Nucleus accumbens (tissue), 56 donors: ENCODE measurements around the gene TUFM.
"Not testable (repeated sequence)": the region's sequence is repeated elsewhere in the genome, so short reads cannot be mapped to it uniquely, and the experiment has no call there.

Experiments
- DNase-seq, 56 donors: peaks; one replicate each; lab custom pipeline; 2025; lab: John Stamatoyannopoulos, UW

Gene TUFM

DNA sequence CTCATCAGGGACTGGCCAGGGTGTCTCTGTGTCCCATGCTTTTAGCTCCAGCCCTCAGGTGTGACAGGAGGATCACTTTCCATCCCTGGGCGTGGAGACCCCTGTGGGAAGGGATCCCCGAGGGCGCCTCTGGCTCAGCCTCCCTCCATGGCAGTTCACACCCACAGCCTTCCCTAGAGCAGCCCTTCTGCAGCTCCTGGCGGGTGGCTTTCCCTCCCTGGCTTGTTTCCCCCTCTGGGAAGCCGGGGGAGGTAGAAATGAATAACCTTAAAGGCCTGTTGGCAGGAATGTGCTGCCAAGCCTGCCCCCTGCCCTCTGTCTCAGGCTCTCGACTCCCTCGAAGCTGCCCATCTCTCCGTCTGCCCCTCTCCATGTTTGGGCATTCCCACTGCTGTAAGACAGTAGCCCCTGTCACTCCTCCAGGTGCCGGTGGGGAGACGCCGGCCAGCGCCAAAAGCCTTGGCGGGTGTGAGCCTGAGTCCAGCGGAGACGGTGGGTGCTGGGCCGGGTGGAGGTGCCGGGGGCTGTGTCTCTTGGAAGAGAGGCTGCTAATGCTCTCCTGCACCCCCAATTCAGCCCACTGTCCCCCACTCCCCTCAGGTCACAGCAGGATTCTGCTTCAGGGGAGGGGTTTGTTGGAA lies 30.0 kb upstream of the TUFM start:
- peak in 3 of 56 donors; percentile 8 to 17 (median 10) for DNase-seq

DNA sequence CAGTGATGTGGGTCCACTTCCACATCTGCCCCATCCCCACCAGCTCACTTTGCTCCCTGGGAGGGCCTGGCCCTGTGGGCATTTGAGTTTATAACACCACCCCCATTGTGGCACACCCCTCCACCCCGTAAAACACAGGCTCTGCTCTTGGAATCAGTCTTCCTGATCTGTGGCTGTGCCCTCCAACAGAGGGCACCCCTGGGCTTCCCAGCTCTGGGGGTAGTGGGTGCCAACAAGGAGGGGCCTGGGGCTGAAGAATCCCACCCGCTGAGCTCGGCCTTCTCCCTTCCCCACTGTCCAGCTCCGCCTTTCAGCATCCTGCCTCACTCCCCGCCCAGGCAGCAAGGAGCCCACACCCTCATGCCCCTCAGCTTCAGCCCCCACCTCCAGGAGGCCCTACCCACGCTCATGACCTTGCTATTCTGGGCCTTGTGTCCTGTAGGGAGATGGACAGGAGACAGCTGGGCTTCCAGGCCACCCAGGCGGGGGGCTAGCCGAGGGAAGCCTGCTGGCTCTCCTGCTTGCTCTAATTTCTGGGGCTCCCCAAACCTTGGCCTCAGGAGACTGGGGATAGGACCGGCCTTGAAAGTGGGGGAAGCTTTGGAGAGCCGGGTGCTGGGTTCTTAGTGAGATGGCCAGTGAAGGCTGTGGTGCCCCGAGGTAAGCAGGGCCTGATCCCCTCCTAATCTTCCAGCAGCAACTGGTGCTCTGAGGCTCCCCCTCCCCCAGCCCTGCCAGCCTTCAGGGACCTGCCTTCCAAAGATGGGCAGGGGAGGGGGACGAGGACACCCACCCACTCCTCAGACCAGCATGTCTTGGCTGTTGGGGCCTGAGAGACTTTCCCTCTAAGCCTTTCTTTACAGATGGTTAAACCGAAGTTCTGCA lies 29.2 kb upstream of the TUFM start:
- no peak for DNase-seq

DNA sequence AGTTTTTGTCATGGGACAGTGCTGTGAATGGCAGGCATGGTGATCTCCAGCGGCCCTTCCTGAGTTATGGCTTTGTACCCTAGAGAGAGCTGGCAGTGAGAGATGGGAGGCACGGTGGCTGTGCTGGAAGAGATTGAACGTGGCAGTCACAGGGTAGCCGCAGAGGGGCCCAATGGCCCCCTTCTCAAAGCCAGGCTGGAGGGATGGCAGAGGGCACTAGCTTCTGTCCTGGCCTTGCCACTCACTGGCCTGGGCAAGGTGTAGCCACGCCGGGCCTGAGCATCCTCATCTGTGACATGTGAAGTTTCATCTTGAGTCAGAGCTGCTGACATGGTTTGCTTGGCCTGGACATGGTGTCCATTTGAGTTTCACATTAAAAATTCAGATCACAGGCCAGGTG lies 28.3 kb upstream of the TUFM start:
- DNase-seq, result no peak

DNA sequence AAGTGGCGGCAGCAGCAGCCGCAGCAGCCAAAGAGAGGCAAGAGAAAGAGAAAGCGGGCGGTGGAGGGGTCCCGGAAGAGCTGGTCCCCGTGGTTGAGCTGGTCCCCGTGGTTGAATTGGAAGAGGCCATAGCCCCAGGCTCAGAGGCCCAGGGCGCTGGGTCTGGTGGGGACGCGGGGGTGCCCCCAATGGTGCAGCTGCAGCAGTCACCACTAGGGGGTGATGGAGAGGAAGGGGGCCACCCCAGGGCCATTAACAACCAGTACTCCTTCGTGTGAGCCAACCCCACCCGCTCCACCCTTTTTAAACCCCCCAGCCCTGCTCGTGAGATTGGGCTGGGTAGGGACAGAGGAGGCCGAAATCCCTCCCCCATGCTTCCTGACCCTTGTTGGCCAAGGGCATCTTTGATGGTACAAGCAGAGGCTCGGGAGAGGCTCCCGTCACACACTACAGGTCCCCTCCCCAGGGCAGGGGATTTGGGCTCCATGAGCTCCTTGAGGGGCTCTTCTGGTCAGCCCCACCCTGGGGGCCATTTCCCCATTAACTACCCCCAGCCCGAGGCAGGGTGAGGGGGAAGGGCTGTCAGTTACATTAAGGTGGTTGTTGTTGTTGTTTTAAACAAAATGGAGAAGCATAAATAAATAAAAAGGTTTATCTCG lies 27.5 kb upstream of the TUFM start:
- DNase-seq, result no peak

DNA sequence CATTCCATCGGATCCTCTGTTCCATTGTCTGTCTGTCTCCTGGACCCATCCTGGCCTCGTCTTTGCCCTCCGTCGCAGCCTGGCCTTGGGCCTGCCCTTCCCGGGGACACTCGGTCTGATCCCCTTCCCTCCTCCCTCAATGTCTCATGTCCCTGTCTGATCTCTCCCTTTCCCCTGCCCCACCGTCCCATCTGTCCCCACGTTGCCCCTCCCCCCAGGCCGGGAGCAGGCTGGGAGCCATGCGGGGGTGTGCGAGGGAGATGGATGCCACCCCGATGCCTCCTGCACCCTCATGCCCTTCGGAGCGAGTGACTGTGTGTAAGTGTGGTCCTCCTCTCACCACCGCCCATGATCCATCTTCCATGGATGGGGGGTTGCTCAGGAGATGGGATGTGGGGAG lies 26.8 kb upstream of the TUFM start:
- DNase-seq, result no peak

DNA sequence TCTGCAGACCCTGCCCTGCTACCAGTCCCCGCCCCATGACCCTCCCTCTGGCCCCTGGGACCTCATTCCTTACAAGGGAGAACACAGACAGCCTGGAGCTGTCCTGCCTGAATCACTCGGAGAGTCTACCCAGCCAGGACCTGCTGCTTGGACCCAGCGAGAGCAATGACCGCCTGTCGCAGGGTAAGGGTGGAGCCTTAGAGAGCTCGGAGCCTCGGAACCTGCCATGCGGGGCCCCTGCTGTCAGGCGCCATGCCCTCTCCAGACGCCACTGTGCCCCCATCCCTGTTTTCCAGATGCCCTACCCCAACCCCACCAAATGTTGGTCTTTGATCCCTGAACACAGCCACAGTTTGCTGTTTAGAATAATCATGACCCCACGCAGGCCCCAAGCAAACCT lies 23.1 kb upstream of the TUFM start:
- DNase-seq, result no peak

DNA sequence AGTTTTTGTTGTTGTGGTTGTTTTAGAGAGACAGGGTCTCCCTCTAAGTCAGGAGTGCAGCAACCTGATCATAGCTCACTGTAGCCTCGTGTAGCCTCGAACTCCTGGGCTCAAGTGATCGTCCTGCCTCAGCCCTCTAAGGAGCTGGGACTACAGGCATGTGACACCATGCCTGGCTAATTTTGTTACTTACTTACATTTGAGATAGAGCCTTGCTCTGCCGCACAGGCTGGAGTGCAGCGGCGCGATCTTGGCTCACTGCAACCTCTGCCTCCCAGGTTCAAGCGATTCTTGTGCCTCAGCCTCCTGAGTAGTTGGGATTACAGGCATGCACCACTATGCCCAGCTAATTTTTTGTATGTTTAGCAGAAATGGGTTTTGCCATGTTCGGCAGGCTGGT lies 21.5 kb upstream of the TUFM start:
- DNase-seq, result not testable (repeated sequence)

DNA sequence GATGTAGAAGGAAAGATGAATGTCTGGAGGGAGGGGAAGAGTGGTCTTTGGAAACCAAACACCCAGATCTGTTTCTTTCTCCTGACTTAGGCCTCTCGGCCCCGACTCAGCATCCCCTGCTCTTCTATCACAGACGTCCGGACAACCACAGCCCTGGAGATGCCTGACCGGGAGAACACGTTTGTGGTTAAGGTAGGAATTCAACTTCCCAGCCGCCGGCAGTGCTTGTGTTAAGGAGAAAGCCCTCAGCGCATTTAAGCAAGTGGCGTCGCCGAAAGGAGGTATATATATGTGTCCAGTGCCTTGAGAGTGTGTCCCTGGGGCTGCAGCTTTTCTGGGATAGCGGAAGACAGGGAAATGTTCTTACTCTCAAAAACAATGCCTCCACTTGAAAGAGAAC lies 21.1 kb upstream of the TUFM start:
- DNase-seq, result no peak

DNA sequence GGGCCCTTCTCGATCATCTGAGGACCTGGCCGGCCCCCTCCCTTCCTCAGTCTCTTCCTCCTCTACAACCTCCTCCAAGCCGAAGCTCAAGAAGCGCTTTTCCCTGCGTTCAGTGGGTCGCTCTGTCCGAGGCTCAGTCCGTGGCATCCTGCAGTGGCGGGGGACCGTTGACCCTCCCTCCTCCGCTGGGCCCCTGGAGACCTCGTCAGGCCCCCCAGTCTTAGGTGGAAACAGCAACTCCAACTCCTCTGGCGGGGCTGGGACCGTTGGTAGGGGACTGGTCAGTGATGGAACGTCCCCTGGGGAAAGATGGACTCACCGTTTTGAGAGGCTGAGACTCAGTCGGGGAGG lies 20.3 kb upstream of the TUFM start:
- DNase-seq, result no peak

DNA sequence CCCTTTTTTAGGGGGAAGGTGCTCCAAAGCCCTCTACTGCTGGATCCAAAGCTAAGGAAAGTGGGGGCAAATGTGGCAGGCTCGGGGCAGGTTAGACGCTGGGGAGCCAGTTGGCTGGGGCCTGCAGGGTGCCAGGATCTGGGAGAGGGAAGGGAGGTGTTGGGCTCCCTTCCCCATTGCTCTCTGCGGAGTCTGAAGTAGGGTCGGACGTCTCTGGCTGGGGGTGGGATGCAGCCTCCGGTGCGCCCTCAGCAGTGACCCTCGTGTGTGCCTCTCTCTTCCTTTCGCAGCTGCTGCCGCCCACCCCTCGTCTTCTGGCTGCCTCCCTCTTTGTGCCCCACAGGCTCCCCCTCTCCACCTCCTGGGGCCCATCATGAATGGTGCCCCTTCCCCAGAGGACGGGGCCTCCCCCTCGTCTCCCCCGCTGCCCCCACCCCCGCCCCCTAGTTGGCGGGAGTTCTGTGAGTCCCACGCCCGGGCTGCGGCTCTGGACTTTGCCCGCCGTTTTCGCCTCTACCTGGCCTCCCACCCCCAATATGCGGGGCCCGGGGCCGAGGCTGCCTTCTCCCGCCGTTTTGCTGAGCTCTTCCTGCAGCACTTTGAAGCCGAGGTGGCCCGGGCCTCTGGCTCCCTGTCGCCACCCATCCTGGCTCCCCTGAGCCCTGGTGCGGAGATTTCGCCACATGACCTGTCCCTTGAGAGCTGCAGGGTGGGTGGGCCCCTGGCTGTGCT lies 19.7 kb upstream of the TUFM start:
- DNase-seq, result no peak

DNA sequence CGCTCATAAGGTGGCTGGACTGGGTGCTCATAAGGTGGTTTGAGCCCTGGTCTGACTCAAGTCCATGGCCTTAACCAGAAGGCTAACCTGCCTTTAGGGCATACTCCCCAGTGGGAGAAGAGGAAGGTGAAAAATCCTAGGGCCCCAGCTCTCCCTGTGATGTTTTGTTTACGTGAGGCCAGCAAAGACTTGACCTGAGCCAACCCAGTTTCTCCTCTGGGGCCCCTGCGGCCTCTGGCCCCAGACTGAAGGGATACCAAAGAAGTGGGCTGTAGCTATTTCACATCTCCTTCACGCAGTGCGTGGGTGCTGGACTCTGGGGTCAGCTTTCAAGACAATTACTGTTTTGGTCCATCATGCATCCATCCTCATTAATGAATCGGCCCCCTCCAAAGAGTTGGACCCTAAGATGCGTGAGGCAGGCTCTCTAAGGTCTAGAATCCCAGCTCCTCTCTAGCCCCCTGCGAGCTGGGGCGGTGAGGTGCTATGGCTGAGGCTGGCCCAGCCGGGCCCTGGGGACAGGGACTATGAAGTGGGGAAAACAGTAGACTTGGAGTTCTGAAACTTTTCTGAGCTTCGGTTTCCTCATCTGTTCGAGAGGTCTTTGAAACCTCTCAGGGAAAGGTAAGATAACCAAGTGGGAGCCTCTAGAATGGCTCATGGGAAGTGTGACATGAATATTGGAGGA lies 19.0 kb upstream of the TUFM start:
- DNase-seq, result no peak

DNA sequence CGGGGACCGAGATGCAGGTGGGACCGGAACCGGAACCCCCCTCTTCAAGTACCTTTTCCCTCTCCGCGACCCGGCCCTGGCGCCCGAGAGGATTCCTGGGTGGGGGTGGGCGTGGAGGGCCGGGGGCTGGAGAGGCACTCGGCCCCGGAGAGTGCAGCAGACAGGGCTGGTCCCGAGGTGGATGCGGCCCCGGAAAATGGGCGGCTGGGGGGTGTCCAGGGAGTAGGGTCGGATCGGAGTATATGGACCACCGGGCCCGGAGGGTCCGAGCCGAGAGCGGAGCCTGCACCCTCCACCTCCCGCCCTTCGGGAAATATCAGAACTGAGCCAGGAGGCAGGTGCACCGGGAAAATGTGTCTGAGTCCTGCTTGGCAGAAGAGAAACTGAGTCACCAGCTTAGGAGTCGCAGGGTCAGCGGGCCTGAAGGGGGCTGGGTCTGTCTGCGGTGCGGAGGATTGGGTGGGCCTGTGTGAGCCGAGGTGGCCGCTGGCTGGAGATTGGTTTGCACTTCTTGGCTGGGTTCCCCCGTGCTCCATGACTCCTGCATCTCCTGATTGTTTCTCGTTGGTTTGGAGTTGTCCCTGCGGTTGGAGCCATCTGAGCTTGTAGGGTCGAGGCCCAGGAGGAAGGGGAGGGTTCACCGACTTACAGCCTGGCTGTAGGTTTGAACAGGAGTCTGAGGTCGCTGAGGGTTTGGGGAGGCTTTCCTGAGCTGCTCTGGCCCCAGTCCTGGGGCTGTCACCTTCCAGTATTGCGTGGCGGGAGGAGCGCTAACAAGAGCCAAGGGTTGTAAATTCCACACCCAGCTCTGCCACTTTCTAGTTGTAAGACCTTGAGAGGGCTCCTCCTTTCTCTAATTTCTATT lies 18.0 kb upstream of the TUFM start:
- DNase-seq, result peak in 19 of 56 donors; percentile 10 to 61 (median 41)

DNA sequence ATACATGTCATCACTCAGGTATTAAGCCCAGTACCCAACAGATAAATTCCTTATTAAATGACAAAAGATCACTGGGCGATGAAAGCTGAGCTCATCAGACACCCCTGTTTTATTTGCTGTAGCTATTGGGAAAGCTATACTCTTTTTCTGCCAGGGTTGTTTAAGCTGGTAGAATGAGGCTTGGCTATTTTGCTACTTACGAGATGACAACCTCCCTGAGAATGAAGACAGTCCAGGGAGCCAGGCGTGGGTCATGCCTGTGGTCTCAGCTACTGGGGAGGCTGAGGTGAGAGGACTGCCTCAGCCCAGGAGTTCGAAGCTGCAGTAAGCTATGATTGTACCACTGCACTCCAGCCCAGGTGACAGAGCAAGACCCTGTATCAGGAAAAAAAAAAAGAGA lies 13.2 kb upstream of the TUFM start:
- no peak for DNase-seq

DNA sequence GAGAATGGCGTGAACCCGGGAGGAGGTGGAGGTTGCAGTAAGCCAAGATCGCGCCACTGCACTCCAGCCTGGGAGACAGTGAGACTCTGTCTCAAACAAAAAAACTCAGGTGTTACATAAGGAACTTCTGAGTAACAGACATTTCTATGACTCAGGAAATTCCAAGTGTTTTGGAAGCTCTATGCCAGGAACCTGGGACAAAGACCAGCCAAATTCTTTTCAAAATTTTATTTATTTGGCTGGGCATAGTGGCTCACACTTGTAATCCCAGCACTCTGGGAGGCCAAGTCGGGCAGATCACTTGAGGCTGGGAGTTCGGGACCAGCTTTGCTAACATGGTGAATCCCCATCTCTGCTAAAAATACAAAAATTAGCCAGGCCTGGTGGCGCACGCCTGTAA lies 12.3 kb upstream of the TUFM start:
- DNase-seq, result no peak

DNA sequence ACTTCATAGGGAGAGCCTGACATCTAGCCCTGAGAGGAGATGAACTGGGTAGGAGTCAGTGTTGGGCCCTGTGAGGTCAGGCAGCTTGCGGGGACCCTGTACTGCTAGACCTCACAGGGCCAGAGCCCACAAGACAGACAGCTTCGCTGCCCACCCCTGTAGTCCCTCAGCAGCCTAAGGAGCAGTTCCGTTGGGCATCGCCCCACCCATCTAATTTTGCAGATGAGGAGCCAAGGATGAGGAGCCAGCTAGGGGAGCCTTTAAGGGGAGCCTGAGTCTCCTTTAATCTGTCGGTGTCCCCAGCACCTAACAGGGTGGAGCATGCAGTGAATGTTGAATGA lies 755 bp upstream of the TUFM start:
- DNase-seq, result peak in 9 of 56 donors; percentile 17 to 60 (median 34)

DNA sequence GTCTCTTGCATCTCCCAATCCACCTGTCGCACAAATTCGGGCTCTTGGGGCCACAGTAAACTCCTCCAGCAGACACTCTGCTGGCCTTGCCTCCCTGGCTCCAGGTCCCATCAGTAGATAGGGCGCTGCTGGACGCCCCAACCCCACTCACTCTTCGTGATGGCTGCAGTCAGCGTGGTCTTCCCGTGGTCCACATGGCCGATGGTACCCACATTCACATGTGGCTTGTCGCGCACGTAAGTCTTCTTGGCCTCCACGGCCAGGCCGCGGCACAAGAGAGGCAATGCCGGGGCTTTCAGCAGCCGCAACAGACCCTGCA lies 428 bp downstream of the TUFM start:
- no peak for DNase-seq

DNA sequence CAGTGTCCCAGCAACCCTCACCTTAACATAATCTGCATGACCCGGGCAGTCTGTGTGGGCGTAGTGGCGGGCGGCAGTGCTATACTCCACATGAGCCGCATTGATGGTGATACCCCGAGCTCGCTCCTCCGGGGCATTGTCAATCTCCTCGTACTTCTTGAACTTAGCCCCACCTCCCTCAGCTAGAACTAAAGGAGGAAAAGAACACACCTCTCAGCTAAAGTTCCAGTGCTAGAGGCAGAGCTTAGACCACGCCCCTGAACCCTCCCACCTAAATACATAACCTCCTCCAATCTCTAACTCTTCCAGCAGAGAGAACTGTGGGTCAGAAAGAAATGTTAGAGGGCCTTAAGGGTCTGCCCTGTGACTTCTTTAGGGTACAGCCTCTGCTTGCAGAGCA lies 855 bp downstream of the TUFM start:
- peak in 2 of 56 donors; percentile 9 to 14 for DNase-seq

DNA sequence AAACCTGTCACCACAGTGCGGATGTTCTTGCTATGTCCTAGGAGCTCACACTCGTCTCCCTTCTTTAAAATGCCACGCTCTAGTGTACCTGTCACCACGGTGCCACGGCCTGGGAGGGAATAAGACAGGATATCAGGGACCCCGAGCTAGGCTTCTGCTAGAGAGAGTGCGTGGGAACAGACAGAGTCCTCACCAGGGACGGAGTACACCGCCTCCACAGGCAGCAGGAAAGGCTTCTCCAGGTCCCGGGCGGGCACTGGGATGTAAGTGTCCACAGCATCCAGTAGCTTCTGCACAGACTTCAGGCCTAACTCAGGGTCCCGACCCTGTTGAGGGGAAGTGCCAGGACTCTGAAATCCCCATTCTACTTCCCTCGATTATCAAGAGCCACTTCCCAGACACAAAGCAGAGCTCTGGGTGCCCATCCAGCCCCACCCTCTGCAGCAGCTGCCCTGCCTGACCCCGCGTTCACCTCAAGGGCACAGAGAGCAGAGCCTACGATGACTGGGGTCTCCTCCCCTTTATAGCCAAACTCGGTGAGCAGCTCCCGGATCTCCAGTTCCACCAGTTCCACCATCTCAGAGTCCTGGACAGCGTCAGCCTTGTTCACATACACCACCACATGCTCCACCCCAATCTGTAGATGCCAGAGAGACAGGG lies 1.8 kb downstream of the TUFM start:
- DNase-seq, result no peak

DNA sequence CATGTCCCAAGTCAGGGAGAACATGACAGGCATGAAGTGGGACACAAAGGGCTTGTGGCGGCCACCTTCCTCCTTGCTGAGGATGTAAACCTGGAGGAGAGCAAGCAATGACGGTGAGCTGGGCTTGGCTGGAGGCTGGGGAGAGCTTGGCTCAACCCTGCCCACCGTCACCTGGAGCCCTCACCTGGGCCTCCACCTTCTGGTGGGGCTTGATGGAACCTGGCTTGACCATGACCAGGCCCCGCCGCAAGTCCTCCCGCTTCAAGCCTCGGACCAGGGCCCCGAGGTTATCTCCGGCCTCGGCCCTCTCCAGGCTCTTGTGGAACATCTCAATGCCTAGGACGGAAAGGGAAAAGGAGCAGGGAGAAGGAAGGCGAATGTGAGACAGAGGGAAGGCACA lies 2.4 kb downstream of the TUFM start:
- DNase-seq, result no peak
